H9 (cell line): ENCODE results near the gene MTURN. TPM values are rescaled to one million over a fixed set of nuclear protein-coding genes. Genes with fewer than 3 reads are reported as not detected.

Experiments
- DNase-seq: peaks from one replicate; pipeline ENCODE4 v3.0.0-alpha.2; 2017
- H2AFZ ChIP-seq: one replicate; pipeline ENCODE4 v1.6.1; 2013; ENCODE audit warnings: mild to moderate bottlenecking, low read length, control low read depth, moderate library complexity
- H2AK5ac ChIP-seq: 2 replicates; pipeline ENCODE4 v1.6.1; 2013; ENCODE audit warnings: low read length, control low read depth, mixed read lengths; ENCODE audit not compliant: insufficient read length
- H2BK120ac ChIP-seq: one replicate; pipeline ENCODE4 v1.6.1; 2013; ENCODE audit warnings: low read depth, mild to moderate bottlenecking, low read length, control low read depth, inconsistent platforms; ENCODE audit not compliant: poor library complexity, severe bottlenecking
- H2BK12ac ChIP-seq: 2 replicates; pipeline ENCODE4 v1.6.1; 2013; ENCODE audit warnings: low read length, control low read depth, mixed read lengths, low read depth; ENCODE audit not compliant: insufficient read length
- H2BK15ac ChIP-seq: 2 replicates; pipeline ENCODE4 v1.6.1; 2013; ENCODE audit warnings: low read depth, low read length, control low read depth
- H2BK20ac ChIP-seq: one replicate; pipeline ENCODE4 v1.6.1; 2013; ENCODE audit warnings: low read depth, mild to moderate bottlenecking, low read length, control low read depth, inconsistent platforms; ENCODE audit not compliant: poor library complexity, severe bottlenecking
- H2BK5ac ChIP-seq: 2 replicates; pipeline ENCODE4 v1.6.1; 2013; ENCODE audit warnings: low read length, control low read depth, mixed read lengths; ENCODE audit not compliant: insufficient read length
- H3K14ac ChIP-seq: 2 replicates; pipeline ENCODE4 v1.6.1; 2013; ENCODE audit warnings: low read length, control low read depth; ENCODE audit not compliant: insufficient read depth
- H3K18ac ChIP-seq: 2 replicates; pipeline ENCODE4 v1.6.1; 2013; ENCODE audit warnings: low read depth, mild to moderate bottlenecking, mixed read lengths, low read length, control low read depth; ENCODE audit not compliant: insufficient read length
- H3K23ac ChIP-seq: 2 replicates; pipeline ENCODE4 v1.6.1; 2013; ENCODE audit warnings: low read length, control low read depth, mixed read lengths, low read depth; ENCODE audit not compliant: insufficient read length
- H3K23me2 ChIP-seq: 2 replicates; pipeline ENCODE4 v1.6.1; 2013; ENCODE audit warnings: low read depth, mild to moderate bottlenecking, mixed read lengths, low read length, control low read depth; ENCODE audit not compliant: insufficient read length, poor library complexity, severe bottlenecking
- H3K27ac ChIP-seq: 2 replicates; pipeline ENCODE4 v1.5.1; 2013; ENCODE audit warnings: low read length, control low read depth, mixed read lengths, low read depth; ENCODE audit not compliant: insufficient read length
- H3K27me3 ChIP-seq: 2 replicates; pipeline ENCODE4 v1.6.1; 2013; ENCODE audit warnings: low read length, control low read depth, inconsistent platforms; ENCODE audit not compliant: insufficient read depth
- H3K4ac ChIP-seq: 2 replicates; pipeline ENCODE4 v1.6.1; 2013; ENCODE audit warnings: low read depth, mild to moderate bottlenecking, control low read depth, inconsistent platforms, low read length, moderate library complexity
- H3K4me1 ChIP-seq: 2 replicates; pipeline ENCODE4 v1.6.1; 2013; ENCODE audit warnings: low read length, control low read depth, inconsistent platforms; ENCODE audit not compliant: insufficient read depth
- H3K4me2 ChIP-seq: 2 replicates; pipeline ENCODE4 v1.6.1; 2013; ENCODE audit warnings: low read length, control low read depth, mixed read lengths; ENCODE audit not compliant: insufficient read length, insufficient read depth
- H3K56ac ChIP-seq: 2 replicates; pipeline ENCODE4 v1.6.1; 2013; ENCODE audit warnings: low read depth, mild to moderate bottlenecking, mixed read lengths, low read length, control low read depth; ENCODE audit not compliant: insufficient read length
- H3K79me1 ChIP-seq: 2 replicates; pipeline ENCODE4 v1.6.1; 2013; ENCODE audit warnings: low read depth, mild to moderate bottlenecking, moderate library complexity, low read length, control low read depth, inconsistent platforms; ENCODE audit not compliant: insufficient read depth, poor library complexity, severe bottlenecking
- H3K79me2 ChIP-seq: 2 replicates; pipeline ENCODE4 v1.6.1; 2013; ENCODE audit warnings: low read length, control low read depth, inconsistent platforms; ENCODE audit not compliant: insufficient read depth
- H3K9ac ChIP-seq: 2 replicates; pipeline ENCODE4 v1.6.1; 2013; ENCODE audit warnings: low read length, control low read depth, mixed read lengths; ENCODE audit not compliant: insufficient read length; ENCODE audit errors: extremely low read depth
- H3K9me3 ChIP-seq: one replicate; pipeline ENCODE4 v1.6.1; 2013; ENCODE audit warnings: low read depth, low read length, inconsistent platforms; ENCODE audit not compliant: control insufficient read depth
- H3T11ph ChIP-seq: one replicate; pipeline ENCODE4 v1.6.1; 2013; ENCODE audit warnings: mild to moderate bottlenecking, low read length, control low read depth, inconsistent platforms
- H4K20me1 ChIP-seq: one replicate; pipeline ENCODE4 v1.6.1; 2013; ENCODE audit not compliant: control insufficient read depth, insufficient read length, insufficient read depth
- H4K5ac ChIP-seq: 2 replicates; pipeline ENCODE4 v1.6.1; 2013; ENCODE audit warnings: low read depth, mild to moderate bottlenecking, mixed read lengths, low read length, control low read depth; ENCODE audit not compliant: insufficient read length
- H4K8ac ChIP-seq: replicated peaks from 2 replicates; pipeline ENCODE4 v1.6.1; 2013; ENCODE audit warnings: low read length, control low read depth, mixed read lengths, low read depth; ENCODE audit not compliant: insufficient read length
- H4K91ac ChIP-seq: 2 replicates; pipeline ENCODE4 v1.6.1; 2013; ENCODE audit warnings: low read depth, mild to moderate bottlenecking, moderate library complexity, mixed read lengths, low read length, control low read depth; ENCODE audit not compliant: insufficient read length
- H3K27ac Mint-ChIP-seq, 3 experiments: 2 replicates in 2 of 3; 3 replicates in 1 of 3; pipeline ENCODE4 v1.8.0; 2020 to 2021; ENCODE audit warnings: mixed read lengths in 3 of 3, mild to moderate bottlenecking in 1 of 3, moderate library complexity in 1 of 3
- H3K27me3 Mint-ChIP-seq: 2 replicates; pipeline ENCODE4 v1.8.0; 2021; ENCODE audit warnings: low read depth, mild to moderate bottlenecking, moderate library complexity, mixed read lengths
- H3K36me3 Mint-ChIP-seq, 3 experiments: 2 replicates in 2 of 3; 3 replicates in 1 of 3; pipeline ENCODE4 v1.8.0; 2020 to 2021; ENCODE audit warnings: low read depth in 3 of 3, mixed read lengths in 3 of 3; ENCODE audit not compliant: insufficient read depth in 1 of 3
- H3K4me1 Mint-ChIP-seq, 2 experiments: 2 replicates each; pipeline ENCODE4 v1.8.0; 2020; ENCODE audit warnings: mixed read lengths in 2 of 2
- H3K4me3 Mint-ChIP-seq, 2 experiments: 2 replicates in 1 of 2; 3 replicates in 1 of 2; pipeline ENCODE4 v1.8.0; 2020 to 2021; ENCODE audit warnings: mild to moderate bottlenecking in 2 of 2, mixed read lengths in 2 of 2, moderate library complexity in 1 of 2
- H3K9me3 Mint-ChIP-seq, 2 experiments: 2 replicates in 1 of 2; 3 replicates in 1 of 2; pipeline ENCODE4 v1.8.0; 2020; ENCODE audit warnings: mild to moderate bottlenecking in 2 of 2, mixed read lengths in 2 of 2, moderate library complexity in 1 of 2
- WGBS: extraction: QIAGEN DNeasy Blood & Tissue Kit; methylation state at CpG from one replicate; pipeline ENCODE4 v1.1.7; 2013; ENCODE audit warnings: missing lambda C conversion rate, low lambda C conversion rate, mixed read lengths; ENCODE audit not compliant: insufficient read length; ENCODE audit errors: extremely low coverage; 5-methylcytosine and 5-hydroxymethylcytosine counted together
- total RNA-seq: library from RNA; stranded (reverse); gene quantifications from 2 replicates; pipeline ENCODE4 v1.2.1, GENCODE V29; 2021
- TF ChIP-seq, protein P1 (sequence below): fragments of 200-600 bp; sonication (generic); conservative IDR thresholded peaks from 3 replicates; pipeline ENCODE4 v1.8.0; 2021; ENCODE audit warnings: antibody characterized with exemption, mild to moderate bottlenecking

MTURN gene
- total RNA-seq, 1 experiment from 2014 or later = 3.4 TPM

DNA sequence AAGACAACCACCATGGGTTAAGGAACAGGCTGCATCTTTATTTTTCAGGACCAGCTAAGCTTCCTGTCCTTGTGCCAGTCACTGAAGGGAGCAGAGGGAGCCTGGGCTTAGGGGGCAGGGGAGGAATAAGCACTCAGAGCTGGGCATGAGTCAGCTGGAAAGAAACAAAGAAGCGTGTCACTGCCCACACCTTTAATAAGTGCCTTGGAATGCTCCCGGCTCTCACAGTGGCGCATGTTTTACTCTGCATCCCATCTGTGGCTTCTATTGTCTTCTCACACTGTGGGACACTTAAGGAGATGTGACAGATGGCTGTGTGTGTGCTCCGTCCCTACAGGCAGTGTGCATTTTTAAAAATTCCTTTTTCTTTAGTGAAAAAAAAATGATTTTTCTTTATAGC lies 71.7 kb downstream of the MTURN start:
- no peak overlapping the region for H3K27ac Mint-ChIP-seq
- Histone ChIP-seq H3K79me1 (no peaks in the 10 kb centered on the region), H3K4me1 (no peaks in the 10 kb centered on the region), H2AFZ (no peak overlapping the region), H2BK120ac (no peak overlapping the region), H2AK5ac (no peak overlapping the region), H3K14ac (no peak overlapping the region), H3K23ac (no peak overlapping the region), H3K4ac (no peak overlapping the region), H3K9ac (no peak overlapping the region), H3K27ac (no peak overlapping the region), H3T11ph (no peak overlapping the region), H3K56ac (no peak overlapping the region), H3K27me3 (no peaks in the 10 kb centered on the region), H3K4me2 (no peak overlapping the region), H3K18ac (no peak overlapping the region), H2BK12ac (no peak overlapping the region), H4K8ac (no peak overlapping the region), H2BK5ac (no peak overlapping the region), H3K79me2 (no peaks in the 10 kb centered on the region), H2BK20ac (no peak overlapping the region), H3K23me2 (no peaks in the 10 kb centered on the region), H4K91ac (no peak overlapping the region), H2BK15ac (no peak overlapping the region), H4K5ac (no peak overlapping the region), H3K9me3 (no peaks in the 10 kb centered on the region), H4K20me1 (no peaks in the 10 kb centered on the region)
- H3K27me3 Mint-ChIP-seq = peaks cover 4% of the 10 kb centered on the region; the same call in 1 of the 2 replicates
- H3K9me3 Mint-ChIP-seq = no peaks in the 10 kb centered on the region
- DNase-seq = no peak
- no CpG with 5 or more reads among the region's 4 CpGs for WGBS
- TF ChIP-seq, protein P1, sequence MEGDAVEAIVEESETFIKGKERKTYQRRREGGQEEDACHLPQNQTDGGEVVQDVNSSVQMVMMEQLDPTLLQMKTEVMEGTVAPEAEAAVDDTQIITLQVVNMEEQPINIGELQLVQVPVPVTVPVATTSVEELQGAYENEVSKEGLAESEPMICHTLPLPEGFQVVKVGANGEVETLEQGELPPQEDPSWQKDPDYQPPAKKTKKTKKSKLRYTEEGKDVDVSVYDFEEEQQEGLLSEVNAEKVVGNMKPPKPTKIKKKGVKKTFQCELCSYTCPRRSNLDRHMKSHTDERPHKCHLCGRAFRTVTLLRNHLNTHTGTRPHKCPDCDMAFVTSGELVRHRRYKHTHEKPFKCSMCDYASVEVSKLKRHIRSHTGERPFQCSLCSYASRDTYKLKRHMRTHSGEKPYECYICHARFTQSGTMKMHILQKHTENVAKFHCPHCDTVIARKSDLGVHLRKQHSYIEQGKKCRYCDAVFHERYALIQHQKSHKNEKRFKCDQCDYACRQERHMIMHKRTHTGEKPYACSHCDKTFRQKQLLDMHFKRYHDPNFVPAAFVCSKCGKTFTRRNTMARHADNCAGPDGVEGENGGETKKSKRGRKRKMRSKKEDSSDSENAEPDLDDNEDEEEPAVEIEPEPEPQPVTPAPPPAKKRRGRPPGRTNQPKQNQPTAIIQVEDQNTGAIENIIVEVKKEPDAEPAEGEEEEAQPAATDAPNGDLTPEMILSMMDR = no peak
- peaks cover 0 to 2% of the 10 kb centered on the region in 2 experiments; a peak in 1 of 4 replicates for H3K4me1 Mint-ChIP-seq
- H3K4me3 Mint-ChIP-seq = no peak overlapping the region
- no peaks in the 10 kb centered on the region for H3K36me3 Mint-ChIP-seq
